Left cardiac atrium (tissue), 4 donors: ENCODE measurements around the gene ZNF778. TPM values are rescaled to one million over a fixed set of nuclear protein-coding genes. Genes with fewer than 3 reads are reported as not detected.
"Not testable (repeated sequence)": the region's sequence is repeated elsewhere in the genome, so short reads cannot be mapped to it uniquely, and the experiment has no call there.

Experiments used
- ATAC-seq, 2 donors: fragments of 200-7000 bp; cut with Tn5 transposase; one replicate each; pipeline ENCODE4 v1.9.1; 2020; ENCODE audit warnings: mild to moderate bottlenecking in 2 of 2, moderate library complexity in 2 of 2
- DNase-seq: peaks from one replicate; pipeline ENCODE4 v3.0.0-alpha.2; 2020
- intact Hi-C, 2 donors: fragments of 100-400 bp; cut with DNase I; formaldehyde crosslinking; loops; one replicate each; pipeline versions ENCODE4 v1.14.1 to v1.15.1; 2022 to 2023
- total RNA-seq, 2 donors: library from RNA; stranded (reverse); fragmentation: NEBNext Ultra II Directional; extraction: Animal tissue kit (Norgen Biotek cat#: 25700); gene quantifications; one replicate each; pipeline ENCODE4 v1.2.1, GENCODE V29; 2021
- donor health status: DM: no; HTN: yes; CAD: no.
- donor health status: DM: no; HTN: yes; CAD: no; lungs with severe emphysema.
- donor health status: DM: yes; HTN: yes; CAD: no.
- donor health status: Dilated cardiomyopathy.

Gene ZNF778
- total RNA-seq, 2 donors from 2014 or later, result 7.5 to 9.8 TPM

DNA sequence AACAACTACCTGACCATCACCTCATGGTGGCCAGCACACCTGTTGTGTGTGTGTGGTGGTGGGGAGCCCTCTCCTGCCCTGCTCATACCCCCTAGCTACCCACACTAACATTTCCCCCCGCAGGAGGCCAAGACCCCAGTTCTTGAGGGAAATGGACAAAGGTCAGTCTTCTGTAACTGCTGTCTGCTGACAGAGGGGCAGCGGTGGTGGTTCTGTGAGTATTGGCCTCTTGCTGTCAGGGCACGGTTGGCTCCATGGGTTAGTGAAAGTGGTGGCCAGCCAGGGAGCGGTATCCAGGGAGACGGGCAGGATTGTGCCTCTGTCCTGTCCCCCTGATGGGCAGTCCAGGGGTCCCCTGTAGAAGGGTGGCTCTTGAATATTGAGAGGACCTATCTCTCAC, 26.2 kb downstream of the ZNF778 start:
- ATAC-seq (no peak), DNase-seq (no peak)
- intact Hi-C loops, result no loop called here

DNA sequence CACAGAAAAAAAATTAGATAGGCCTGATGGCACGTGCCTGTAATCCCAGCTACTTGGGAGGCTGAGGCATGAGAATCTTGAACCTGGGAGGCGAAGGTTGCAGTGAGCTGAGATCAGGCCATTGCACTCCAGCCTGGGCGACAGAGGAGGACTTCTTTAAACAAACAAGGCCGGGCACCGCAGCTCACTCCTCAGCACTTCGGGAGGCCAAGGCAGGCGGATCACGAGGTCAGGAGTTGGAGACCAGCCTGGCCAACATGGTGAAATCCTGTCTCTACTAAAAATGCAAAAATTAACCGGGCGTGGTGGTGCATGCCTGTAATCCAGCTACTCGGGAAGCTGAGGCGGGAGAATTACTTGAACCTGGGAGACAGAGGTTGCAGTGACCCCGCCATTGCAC, 26.8 kb downstream of the ZNF778 start:
- ATAC-seq, intact Hi-C loops, DNase-seq: not testable (repeated sequence)

DNA sequence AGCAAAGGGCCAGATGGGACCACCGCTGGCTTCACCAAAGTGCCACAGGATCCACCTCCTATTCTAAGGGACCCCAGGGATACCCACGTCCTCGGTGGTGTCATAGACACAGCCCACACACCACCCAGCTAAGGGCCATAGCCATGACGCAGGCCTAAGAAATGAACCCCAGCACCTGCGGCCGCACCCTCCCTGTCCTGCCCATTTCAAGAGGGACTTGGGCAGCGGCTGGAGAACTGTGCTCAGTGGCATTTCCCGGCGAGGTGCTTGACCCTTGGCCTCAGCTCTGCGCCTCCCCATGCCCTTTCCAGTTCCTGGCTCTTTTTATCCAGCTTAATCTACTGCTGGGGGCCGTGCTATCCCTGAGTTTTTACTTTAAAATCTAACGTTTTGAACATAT, 27.3 kb downstream of the ZNF778 start:
- intact Hi-C loops, result no loop called here
- DNase-seq, result no peak
- ATAC-seq, result no peak

DNA sequence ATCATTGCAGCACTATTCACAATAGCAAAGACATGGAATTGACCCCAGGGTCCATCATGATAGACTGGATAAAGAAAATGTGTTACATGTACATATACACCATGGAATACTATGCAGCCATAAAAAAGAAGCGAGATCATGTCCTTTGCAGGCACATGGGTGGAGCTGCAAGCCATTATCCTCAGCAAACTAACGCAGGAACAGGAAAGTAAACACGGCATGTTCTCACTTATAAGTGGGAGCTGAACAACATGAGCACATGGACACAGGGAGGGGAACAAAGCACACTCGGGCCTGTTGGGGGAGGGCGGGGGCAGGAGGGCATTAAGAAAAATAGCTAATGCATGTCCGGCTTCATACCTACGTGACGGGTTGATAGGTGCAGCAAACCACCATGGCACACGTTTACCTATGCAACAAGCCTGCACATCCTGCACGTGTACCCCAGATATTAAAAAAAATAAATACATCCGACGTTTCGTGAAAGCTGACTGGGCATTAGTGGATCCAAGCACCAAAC, 28.9 kb downstream of the ZNF778 start:
- intact Hi-C loops, result no loop called here
- ATAC-seq, result no peak
- DNase-seq, result no peak

DNA sequence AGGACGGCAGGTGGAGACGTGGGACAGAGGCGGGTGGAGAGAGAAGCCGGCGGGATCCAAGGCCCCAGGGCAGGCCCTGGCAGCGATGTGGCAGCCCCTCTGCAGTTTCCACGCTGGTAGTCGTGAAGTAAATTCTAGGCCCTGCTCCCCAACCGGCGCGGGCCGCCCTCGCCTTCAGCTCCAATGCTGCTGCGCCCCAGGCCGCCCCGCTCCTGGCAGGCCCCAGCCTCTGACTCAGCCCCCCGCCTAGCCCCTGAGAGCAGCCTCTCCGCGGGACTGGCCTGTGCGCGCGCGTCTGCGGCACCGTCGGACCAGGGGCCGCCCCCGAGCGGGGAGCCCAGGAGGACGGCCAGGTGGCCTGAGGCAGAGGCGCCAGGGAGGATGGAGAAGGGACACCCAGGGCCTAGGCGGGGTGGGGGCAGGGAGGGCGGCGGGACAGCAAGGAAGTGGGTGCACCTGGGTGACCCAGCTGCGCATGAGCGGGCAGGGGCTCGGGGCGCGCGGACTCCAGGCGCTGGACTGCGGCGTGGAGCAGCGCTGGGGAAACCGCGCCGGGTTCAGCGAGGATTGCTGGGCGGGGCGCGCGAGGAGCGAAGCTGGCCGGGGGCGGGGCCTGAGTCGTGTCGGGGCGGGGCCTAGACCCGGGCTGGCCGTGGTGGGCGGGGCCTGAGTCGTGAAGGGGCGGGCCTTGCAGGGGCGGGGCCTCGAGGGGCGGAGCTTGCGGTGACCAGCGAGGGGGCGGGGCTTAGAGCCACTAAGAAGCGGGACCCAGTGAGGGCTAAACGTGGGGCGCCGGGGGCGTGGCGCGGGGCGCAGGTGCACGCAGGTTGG, 29.6 kb downstream of the ZNF778 start:
- ATAC-seq (peak; percentile 97 to 99), DNase-seq (peak; percentile 90)
- intact Hi-C loops, result no loop called here

DNA sequence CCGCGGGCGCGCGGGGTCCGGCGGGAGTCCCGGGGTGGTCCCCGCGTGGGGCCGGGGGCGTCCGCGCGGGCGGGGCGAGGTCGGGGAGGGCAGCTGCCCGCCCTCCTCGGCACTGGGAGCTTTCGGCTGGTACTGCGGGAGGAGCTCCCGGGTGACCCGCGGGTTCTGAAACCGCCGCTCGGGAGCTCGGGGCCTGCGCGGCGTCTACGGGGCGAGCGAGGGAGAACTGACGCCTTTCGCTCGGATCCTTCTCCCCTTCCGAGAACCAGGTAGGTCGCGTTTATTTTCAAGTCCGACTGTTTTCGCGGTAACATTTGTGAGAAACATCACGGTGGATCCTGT, 30.2 kb downstream of the ZNF778 start:
- intact Hi-C loops, result not testable (repeated sequence)
- ATAC-seq, result peak in 1 of 2 donors; percentile 35

DNA sequence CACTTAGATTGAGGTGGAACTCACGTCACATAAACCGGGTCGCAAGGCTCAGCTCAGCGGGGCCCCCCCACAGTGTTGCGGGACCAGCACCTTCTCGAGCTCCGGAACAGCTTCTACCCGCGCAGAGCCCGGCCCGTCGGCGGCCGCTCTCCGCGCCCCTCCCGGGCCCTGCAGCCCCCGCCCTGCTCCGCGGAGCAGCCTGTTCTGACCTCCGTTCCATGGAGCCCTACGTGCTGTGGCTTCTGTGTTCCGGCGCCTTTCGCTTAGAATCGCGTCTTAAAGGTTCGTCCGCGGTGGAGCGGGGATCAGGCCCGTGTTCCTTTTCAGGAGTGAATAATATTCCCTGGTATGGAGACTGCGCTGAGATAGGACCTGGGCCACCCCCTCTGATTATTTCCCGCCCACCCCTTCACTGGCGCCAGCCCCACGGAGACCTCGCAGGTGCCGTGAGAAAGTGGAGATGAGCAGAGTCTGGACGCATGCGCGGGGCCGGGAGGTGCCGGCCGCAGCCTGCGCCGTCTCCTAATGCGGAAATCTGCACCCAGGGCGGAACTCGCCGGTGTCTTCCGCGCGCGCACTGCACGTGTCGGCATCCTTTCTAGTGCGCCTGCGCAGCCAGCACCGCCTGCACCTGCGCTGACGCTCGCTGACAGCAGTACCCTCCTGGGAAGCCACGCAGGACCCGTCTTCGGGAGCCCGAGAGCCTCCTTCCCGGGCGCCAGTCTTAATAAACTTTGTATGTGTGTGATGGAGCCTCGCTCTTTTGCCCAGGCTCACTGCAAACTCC, 30.9 kb downstream of the ZNF778 start:
- intact Hi-C loops, result no loop called here
- ATAC-seq (no peak), DNase-seq (no peak)

More for the DNA sequence above, 30.2 kb downstream of the ZNF778 start:
- DNase-seq, result not testable (repeated sequence)

DNA sequence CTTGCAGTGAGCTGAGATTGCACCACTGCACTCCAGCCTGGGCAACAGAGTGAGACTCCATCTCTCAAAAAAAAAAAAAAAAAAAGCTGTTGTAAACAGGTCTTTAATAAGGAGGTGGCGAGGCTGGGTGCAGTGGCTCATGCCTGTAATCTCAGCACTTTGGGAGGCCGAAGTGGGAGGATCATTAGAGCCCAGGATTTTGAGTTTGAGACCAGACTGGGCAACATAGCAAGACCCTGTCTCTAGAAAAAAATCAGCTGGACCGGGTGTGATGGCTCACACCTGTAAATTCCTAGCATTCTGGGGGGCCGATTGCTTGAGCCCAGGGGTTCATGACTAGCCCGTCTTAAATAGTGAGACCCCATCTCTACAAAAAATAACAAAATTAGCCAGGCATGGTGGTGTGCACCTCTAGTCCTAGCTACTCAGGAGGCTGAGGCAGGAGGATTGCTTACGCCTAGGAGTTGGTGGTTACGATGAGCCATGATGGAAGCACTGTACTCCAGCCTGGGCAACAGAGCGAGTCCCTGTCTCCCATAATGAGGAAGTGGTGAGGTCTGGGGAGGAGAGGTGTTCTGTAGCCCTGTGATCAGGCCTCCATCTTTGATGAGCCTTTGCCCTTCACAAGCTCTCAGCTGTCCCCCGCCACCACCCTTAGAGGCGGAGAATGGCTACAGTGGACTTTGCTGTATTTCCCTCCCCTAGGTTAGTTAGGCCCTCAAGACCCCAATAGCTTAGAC, 36.2 kb downstream of the ZNF778 start:
- ATAC-seq, result no peak
- DNase-seq, result no peak
- intact Hi-C loops, result loop anchor here in 1 of 2 donors (5.0 kb wide), 1 partner anchor 39 kb away; no protein-coding TSS in a partner anchor

DNA sequence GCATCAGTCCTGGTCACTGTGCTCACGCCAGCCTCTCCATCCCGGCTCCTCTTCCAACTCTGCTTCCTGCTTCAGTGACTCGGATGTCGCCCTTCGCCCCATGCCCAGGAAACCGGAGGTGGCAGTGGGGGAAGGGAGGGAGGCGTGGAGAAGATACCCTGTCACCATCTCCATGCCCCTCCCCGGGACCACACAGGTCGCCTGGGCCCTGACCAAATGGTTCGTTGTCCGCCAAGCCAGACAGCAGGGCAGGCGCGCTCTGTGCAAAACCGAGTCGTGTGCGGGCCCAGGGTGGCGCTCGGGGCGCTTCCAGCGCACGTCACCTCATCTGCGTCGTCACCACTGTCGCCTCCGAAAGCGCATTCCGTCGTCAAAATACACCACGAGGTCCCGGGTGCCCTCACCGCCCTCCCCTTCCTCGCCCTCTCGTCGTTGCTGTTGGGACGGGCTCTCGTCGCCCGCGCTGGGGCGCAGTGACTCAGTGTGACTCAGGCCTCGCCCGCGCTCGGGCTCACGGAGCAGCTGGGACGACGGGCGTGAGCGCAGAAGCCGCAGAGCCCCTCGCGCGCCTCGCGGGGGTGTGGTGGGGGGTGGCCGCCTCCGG, 39.2 kb downstream of the ZNF778 start:
- DNase-seq (peak; percentile 75), ATAC-seq (peak; percentile 77 to 90)
- intact Hi-C loops, result no loop called here

DNA sequence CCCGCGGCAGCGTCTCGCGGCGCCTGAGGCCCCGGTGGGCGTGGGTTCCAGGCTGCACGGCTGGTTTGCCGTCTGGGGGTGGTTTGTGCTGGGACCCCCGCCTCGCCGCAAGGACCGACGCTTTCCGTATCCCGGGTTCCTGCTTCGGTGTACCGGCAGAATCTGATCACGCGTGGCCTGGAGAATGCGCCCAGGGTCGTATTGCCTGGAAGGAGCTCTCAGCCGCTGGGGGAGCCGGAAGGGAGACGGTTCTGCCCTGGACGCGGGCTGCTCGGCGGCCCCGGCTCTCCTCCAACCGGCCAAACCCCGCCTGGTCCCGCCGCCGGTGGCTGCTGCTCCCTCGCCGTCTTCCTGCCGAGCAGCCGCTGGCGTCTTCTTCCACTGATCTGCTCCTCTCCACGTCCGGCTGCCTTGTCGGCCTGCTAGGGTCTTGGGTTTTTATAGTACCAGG, 39.8 kb downstream of the ZNF778 start:
- no peak for DNase-seq

DNA sequence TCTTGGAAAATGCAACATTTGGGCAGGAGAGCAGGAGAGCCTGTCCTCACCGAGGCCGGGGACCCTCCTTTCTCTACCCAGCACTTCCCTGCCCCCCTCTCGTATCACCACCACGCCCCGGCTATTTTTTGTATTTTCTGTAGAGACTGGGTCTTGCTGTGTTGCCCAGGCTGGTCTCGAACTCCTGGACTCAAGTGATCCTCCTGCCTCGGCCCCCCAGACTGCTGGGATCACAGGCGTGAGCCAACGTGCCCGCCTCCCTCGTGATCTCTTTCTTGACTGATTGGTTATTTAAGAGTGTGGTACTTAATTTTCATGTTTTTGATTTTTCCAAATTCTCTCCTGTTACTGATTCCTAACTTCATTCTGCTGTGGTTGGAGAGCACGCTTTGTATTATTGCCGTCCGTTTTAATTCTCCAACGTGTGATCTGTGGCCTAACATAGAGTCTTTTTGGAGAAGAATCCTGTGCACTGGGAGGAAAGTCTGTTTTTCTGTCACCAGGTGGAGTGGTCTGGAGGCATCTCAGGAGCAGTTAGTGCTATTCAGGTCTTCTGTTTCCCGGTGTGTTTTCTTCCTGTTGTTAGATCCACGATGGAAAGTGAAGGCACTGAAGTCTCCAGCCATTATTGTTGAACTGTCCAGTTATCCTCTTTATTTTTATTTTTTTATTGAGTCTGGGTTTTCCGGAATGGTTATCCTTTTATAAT, 40.4 kb downstream of the ZNF778 start:
- intact Hi-C loops, result no loop called here
- ATAC-seq (no peak), DNase-seq (no peak)

More for the DNA sequence above, 39.8 kb downstream of the ZNF778 start:
- intact Hi-C loops, result no loop called here
- ATAC-seq, result peak; percentile 42 to 65

DNA sequence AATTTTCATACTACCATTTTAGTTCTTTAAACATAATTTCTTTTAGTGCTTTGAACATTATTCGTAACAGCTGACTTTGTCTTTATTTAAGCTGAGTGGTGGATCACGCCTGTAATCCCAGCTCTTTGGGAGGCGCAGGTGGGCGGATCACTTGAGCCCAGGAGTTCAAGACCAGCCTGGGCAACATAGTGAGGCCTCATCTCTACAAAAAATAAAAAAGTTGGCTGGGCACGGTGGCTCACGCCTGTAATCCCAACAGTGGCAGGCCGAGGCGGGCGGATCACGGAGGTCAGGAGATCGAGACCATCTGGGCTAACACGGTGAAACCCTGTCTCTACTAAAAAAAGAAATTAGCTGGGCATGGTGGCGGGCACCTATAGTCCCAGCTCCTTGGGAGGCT, 42.4 kb downstream of the ZNF778 start:
- ATAC-seq, DNase-seq, intact Hi-C loops: not testable (repeated sequence)

DNA sequence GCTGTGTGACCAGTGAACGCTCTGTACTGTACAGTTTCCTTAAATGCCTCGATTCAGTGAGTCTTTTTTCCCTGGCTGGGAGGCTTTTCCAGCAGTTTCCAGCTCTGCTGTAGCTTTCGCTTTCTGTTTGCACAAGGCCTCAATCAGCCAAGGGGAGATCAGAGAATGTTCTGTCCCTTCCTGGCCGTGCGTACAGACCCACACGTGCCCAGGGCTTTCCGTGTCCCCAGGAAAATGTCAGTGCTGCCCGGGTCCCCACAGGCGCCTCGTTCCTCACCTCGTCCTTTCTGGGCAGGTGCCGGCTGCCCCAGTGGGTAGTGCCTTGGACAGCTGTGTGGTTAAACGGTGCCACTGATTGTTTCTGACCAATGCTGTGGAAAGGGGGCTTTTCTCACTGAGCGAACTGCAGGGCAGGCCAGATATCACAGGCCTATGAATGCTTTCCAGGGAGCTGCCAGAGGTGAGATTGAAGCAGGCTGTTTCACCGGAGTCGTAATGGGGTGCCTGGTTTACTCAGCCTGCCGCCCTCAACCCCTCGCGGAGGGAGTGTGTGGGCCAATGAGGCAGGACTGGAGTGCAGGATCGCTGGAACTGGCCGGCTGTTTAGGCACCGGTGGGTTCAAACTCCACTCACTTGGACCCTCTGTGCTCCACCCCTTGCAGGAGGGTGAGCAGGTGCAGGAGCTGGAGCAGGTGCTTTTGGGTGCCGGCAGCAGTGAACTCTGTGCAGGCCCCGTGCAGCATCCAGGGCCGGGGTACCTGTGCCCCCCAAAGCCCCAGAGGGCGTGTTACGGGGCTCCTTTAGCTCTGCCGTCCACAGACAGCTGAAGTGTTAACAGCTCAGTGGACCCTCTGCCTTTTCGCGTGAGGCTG, 44.4 kb downstream of the ZNF778 start:
- DNase-seq (no peak), ATAC-seq (peak in 1 of 2 donors; percentile 14)
- intact Hi-C loops, result no loop called here

DNA sequence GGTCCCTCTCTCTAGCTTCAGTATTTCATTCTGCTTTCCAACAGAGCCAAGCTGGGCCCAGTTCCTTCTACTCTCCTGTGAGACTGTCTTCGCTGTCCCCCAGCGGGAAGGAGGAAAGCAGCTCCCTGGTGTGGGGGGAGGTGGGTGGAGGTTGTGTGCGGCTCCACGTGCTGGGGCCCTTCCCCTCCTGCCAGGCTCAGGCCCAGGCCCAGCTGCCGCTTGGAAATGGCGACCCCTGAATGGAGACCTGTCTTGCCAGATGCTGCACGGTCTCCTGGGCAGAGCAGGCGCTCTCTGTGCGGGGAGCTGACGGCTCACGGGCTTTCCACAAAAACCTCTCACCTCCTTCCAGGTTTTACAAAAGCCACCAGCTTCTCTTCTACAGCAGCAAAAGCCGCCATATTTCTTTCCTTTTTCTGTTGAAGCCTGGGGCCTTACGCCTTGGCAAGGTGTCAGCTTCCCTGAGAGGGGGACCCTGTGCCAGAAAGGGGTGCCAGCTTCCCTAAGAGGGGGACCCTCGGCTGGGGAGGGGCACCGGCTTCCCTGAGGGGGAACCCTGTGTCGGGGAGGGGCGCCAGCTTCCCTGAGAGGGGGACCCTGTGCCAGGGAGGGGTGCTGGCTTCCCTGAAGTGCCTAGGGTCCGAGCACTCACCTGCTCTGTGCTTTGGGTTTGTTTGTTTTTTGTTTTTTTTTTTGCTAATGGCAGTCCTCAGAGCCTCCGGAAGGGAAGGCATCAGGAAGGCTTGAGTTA, 47.5 kb downstream of the ZNF778 start:
- intact Hi-C loops, result no loop called here
- no peak for DNase-seq

DNA sequence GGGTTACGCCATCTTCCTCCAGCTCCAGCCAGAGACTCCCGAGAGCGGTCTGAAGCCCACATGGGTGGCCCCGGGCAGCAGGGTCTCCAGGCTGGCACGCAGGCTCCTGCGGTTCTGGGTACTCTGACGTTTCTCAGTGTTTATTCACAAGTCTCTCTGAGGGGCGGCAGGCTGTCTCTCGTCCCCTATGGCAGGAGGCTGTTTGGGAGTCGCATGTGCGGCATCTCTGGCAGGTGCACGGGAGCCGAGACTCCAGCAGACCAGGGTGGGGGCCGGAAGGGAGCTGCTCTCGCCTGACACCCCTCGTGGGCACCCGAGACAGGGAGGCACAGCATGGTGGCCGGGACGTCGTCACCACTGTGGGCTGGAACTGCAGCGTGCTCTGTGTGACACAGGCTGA, 48.1 kb downstream of the ZNF778 start:
- intact Hi-C loops, result no loop called here
- DNase-seq, result no peak
- ATAC-seq, result no peak

More for the DNA sequence above, 47.5 kb downstream of the ZNF778 start:
- no peak for ATAC-seq

DNA sequence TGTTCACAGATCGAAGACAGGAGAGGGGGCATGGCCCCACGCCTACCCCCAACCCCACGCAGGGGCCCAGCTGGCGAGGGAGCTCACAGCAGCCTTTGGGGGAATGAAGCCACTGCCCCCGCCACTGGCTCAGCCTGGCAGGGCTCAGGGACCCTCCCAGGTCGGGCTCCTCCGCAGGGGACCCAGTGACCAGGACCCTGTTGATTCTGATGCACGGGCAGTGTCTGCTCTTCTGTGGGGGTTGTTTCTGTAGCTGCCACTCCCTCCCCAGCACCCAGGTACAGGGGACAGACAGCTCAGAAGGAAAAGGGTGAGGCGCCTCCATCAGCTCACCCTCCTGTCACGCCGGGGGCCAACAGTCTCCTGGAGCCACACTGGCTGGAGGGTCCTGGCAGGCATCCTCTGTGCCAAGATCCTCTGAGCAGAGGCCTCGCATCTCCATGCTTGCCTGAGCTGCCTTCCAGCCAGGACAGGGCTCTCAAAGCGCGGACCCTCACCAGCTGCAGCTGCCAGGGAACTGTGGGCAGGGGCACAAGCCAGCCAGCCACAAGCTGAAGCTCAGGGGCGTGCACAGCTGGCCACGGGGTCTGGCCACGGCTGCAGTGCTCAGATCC, 49.1 kb downstream of the ZNF778 start:
- no peak for DNase-seq
- intact Hi-C loops, result no loop called here
- ATAC-seq, result no peak
